Endothelial cell of umbilical vein (primary cell): Measurements from ENCODE around the gene MLPH.

Experiments used
- CTCF ChIP-seq, 2 donors: IDR thresholded peaks; 1 replicate in 1 of 2; 2 replicates in 1 of 2; pipeline ENCODE4 v1.5.1; 2011; ENCODE audit warnings: low read length in 2 of 2, mild to moderate bottlenecking in 2 of 2, moderate library complexity in 2 of 2, control low read depth in 1 of 2, inconsistent platforms in 1 of 2, low read depth in 1 of 2; ENCODE audit not compliant: insufficient read depth in 1 of 2; ENCODE audit errors: extremely low read depth in 1 of 2
- EZH2 ChIP-seq: IDR thresholded peaks from 2 replicates; pipeline ENCODE4 v1.6.1; 2012; ENCODE audit warnings: borderline replicate concordance, low read depth, mild to moderate bottlenecking, moderate library complexity, low read length, inconsistent platforms; ENCODE audit not compliant: severe bottlenecking
- POLR2AphosphoS5 ChIP-seq: IDR thresholded peaks from 2 replicates; pipeline ENCODE4 v1.6.1; 2012; ENCODE audit warnings: low read depth, mild to moderate bottlenecking, control low read depth, low read length, moderate library complexity; ENCODE audit not compliant: insufficient read depth

GRCh38 chr2:237446338-237446665 lies 40.7 kb upstream of the MLPH start:
- TF ChIP-seq CTCF (IDR thresholded peaks at IDR 0.05; ENCODE audit: extremely low read depth in 1 of 2, insufficient read depth in 1 of 2, low read depth in 1 of 2, low read length in 2 of 2) (no peak), POLR2AphosphoS5 (no peak), EZH2 (no peak)
